H1 (cell line): ENCODE results near the gene DLK1. TPM values are rescaled to one million over a fixed set of nuclear protein-coding genes. Genes with fewer than 3 reads are reported as not detected.

ENCODE experiments used
- E2F6 ChIP-seq: IDR thresholded peaks from 2 replicates; pipeline ENCODE4 v1.6.1; 2012; ENCODE audit warnings: inconsistent platforms
- RBBP5 ChIP-seq: IDR thresholded peaks from 2 replicates; pipeline ENCODE4 v1.7.1; 2012; ENCODE audit warnings: low read depth, mild to moderate bottlenecking, inconsistent platforms, low read length, moderate library complexity, borderline replicate concordance
- SP2 ChIP-seq: IDR thresholded peaks from 2 replicates; pipeline ENCODE4 v1.6.1; 2012; ENCODE audit warnings: mild to moderate bottlenecking, low read length, inconsistent platforms
- polyA plus RNA-seq, 7 experiments: library from polyadenylated mRNA; depleted of rRNA in 3 of 7; stranded (reverse) in 5 of 7; unstranded in 2 of 7; fragments of >200 nt in 5 of 7; fragments of 200-250 nt in 2 of 7; gene quantifications; 1 replicate in 5 of 7; 2 replicates in 1 of 7; 4 replicates in 1 of 7; pipeline versions ENCODE4 v1.2.1 to v1.2.3, GENCODE V29; 2011 to 2013; ENCODE audit warnings: missing spikeins in 2 of 7, mixed read lengths in 2 of 7
- total RNA-seq: library from RNA; stranded (reverse); fragmentation: NEBNext Ultra II Directional; extraction: Animal tissue kit (Norgen Biotek cat#: 25700); gene quantifications from 2 replicates; pipeline ENCODE4 v1.2.1, GENCODE V29; 2021

The DLK1 gene
- total and polyA plus RNA-seq, 2 of the 8 experiments (the other 6 are each of a cell fraction or from before 2014, with no cell fraction given), result 1.3 to 2.4 TPM

- no peak for TF ChIP-seq E2F6
- no peak for TF ChIP-seq RBBP5
- no peak for TF ChIP-seq SP2
- TF ChIP-seq, all 59 proteins: peak for 0
Observed at GRCh38 chr14:100681111-100681510, 45.6 kb upstream of the DLK1 start (continued).
